Natural killer cell (primary cell): Measurements from ENCODE around the gene KCNA5. TPM values are rescaled to one million over a fixed set of nuclear protein-coding genes. Genes with fewer than 3 reads are reported as not detected.

ENCODE experiments used
- ATAC-seq, 3 donors: fragments of 150-1000 bp in 2 of 3; fragments of 200-7000 bp in 1 of 3; cut with Tn5 transposase; 1 replicate in 1 of 3; 2 replicates in 2 of 3; pipeline ENCODE4 v1.10.0; 2021; ENCODE audit warnings: mild to moderate bottlenecking in 2 of 3, moderate library complexity in 2 of 3
- DNase-seq, 2 donors: peaks; one replicate each; pipeline versions ENCODE4 v3.0.0 to v3.0.0-alpha.2; 2013 to 2021; ENCODE audit warnings: mixed read lengths in 1 of 2
- H3K27ac ChIP-seq: one replicate; pipeline ENCODE4 v1.5.1; 2013; ENCODE audit warnings: mild to moderate bottlenecking, low read length
- H3K27me3 ChIP-seq: one replicate; pipeline ENCODE4 v1.6.1; 2013; ENCODE audit warnings: low read length; ENCODE audit not compliant: control insufficient read depth, insufficient read depth
- H3K36me3 ChIP-seq: one replicate; pipeline ENCODE4 v1.6.1; 2013; ENCODE audit warnings: low read length; ENCODE audit not compliant: control insufficient read depth, insufficient read depth
- H3K4me1 ChIP-seq: one replicate; pipeline ENCODE4 v1.6.1; 2013; ENCODE audit warnings: low read length; ENCODE audit not compliant: control insufficient read depth, insufficient read depth
- H3K4me3 ChIP-seq: one replicate; pipeline ENCODE4 v1.5.1; 2013; ENCODE audit warnings: low read length
- H3K9me3 ChIP-seq: one replicate; pipeline ENCODE4 v1.6.1; 2013; ENCODE audit warnings: low read length; ENCODE audit not compliant: control insufficient read depth, insufficient read depth
- H3K27ac Mint-ChIP-seq, 2 donors: one replicate each; pipeline ENCODE4 v1.8.0; 2022; ENCODE audit warnings: mild to moderate bottlenecking in 2 of 2, mixed read lengths in 2 of 2, moderate library complexity in 1 of 2
- H3K27me3 Mint-ChIP-seq, 2 donors: one replicate each; pipeline ENCODE4 v1.8.0; 2022; ENCODE audit warnings: low read depth in 2 of 2, mixed read lengths in 2 of 2
- H3K36me3 Mint-ChIP-seq: one replicate; pipeline ENCODE4 v1.8.0; 2022; ENCODE audit warnings: mixed read lengths
- H3K4me1 Mint-ChIP-seq, 2 donors: one replicate each; pipeline ENCODE4 v1.8.0; 2022; ENCODE audit warnings: mixed read lengths in 2 of 2
- H3K4me3 Mint-ChIP-seq: one replicate; pipeline ENCODE4 v1.8.0; 2022; ENCODE audit warnings: mild to moderate bottlenecking, moderate library complexity, mixed read lengths
- H3K9me3 Mint-ChIP-seq, 2 donors: one replicate each; pipeline ENCODE4 v1.8.0; 2022; ENCODE audit warnings: mixed read lengths in 2 of 2
- CTCF ChIP-seq: fragments of 200-600 bp; IDR thresholded peaks from one replicate; pipeline ENCODE4 v1.8.0; 2022; ENCODE audit warnings: antibody characterized with exemption
- whole genome bisulfite sequencing: methylation state at CpG from one replicate; pipeline ENCODE4 v1.1.7; 2013; ENCODE audit warnings: missing lambda C conversion rate; ENCODE audit not compliant: insufficient coverage; 5-methylcytosine and 5-hydroxymethylcytosine counted together
- intact Hi-C: fragments of 100-400 bp; cut with micrococcal nuclease; formaldehyde crosslinking; loops from one replicate; pipeline ENCODE4 v1.14.2; 2022
- total RNA-seq, 4 donors: library from RNA; stranded (reverse); fragments of 120-200 nt in 1 of 4; gene quantifications; one replicate each; pipeline versions ENCODE4 v1.2.3 to v1.2.4, GENCODE V29; 2013 to 2022

The KCNA5 gene
- total RNA-seq, 3 donors from 2014 or later (not counting 1 experiment from before 2014, with no cell fraction given): 0.13 TPM; not detected in 2

- Histone ChIP-seq H3K9me3 (no peaks in the 10 kb centered on the region), H3K4me1 (no peaks in the 10 kb centered on the region), H3K4me3 (no peak overlapping the region), H3K27ac (no peak overlapping the region), H3K27me3 (no peaks in the 10 kb centered on the region), H3K36me3 (no peaks in the 10 kb centered on the region)
- no peak for TF ChIP-seq CTCF
- intact Hi-C loops: no loop called here
- ATAC-seq: no peak
- no peaks in the 10 kb centered on the region for H3K9me3 Mint-ChIP-seq
- H3K4me1 Mint-ChIP-seq: no peaks in the 10 kb centered on the region
- H3K4me3 Mint-ChIP-seq: no peak overlapping the region
- peaks cover 10% of the 10 kb centered on the region in 2 donors for H3K27me3 Mint-ChIP-seq
- H3K36me3 Mint-ChIP-seq: no peaks in the 10 kb centered on the region
- 89% methylated on average over 18 of the region's 18 CpGs for WGBS
- DNase-seq: no peak
- H3K27ac Mint-ChIP-seq: no peak overlapping the region
Measured at GRCh38 chr12:5088586-5089264, 45.0 kb downstream of the KCNA5 start.

- H3K27ac Mint-ChIP-seq: no peak overlapping the region
Measured at GRCh38 chr12:5094551-5094950, 50.9 kb downstream of the KCNA5 start.

GRCh38 chr12:5094986-5095385 is 51.3 kb downstream of the KCNA5 start:
- WGBS: 89% methylated on average over 3 of the region's 3 CpGs
- TF ChIP-seq CTCF: no peak
- H3K27ac Mint-ChIP-seq: no peak overlapping the region
- peaks cover 17 to 22% of the 10 kb centered on the region in 2 donors for H3K27me3 Mint-ChIP-seq
- no peak overlapping the region for H3K4me3 Mint-ChIP-seq
- Histone ChIP-seq H3K36me3 (no peaks in the 10 kb centered on the region), H3K9me3 (no peaks in the 10 kb centered on the region), H3K27ac (no peak overlapping the region), H3K4me1 (no peaks in the 10 kb centered on the region), H3K4me3 (no peak overlapping the region), H3K27me3 (no peaks in the 10 kb centered on the region)
- DNase-seq (no peak), ATAC-seq (no peak)
- intact Hi-C loops: no loop called here
- no peaks in the 10 kb centered on the region for H3K36me3 Mint-ChIP-seq
- no peaks in the 10 kb centered on the region for H3K9me3 Mint-ChIP-seq
- no peaks in the 10 kb centered on the region for H3K4me1 Mint-ChIP-seq

More at GRCh38 chr12:5094551-5094950, 50.9 kb downstream of the KCNA5 start:
- H3K27me3 Mint-ChIP-seq: peaks cover 17 to 22% of the 10 kb centered on the region in 2 donors
- no peaks in the 10 kb centered on the region for H3K4me1 Mint-ChIP-seq
- no peaks in the 10 kb centered on the region for H3K36me3 Mint-ChIP-seq
- no peak for TF ChIP-seq CTCF
- 82% methylated on average over 1 of the region's 1 CpG for whole genome bisulfite sequencing
- ATAC-seq (no peak), DNase-seq (no peak)
- H3K4me1 ChIP-seq: no peaks in the 10 kb centered on the region
- intact Hi-C loops: no loop called here
- no peaks in the 10 kb centered on the region for H3K27me3 ChIP-seq
- no peaks in the 10 kb centered on the region for H3K9me3 Mint-ChIP-seq
- no peaks in the 10 kb centered on the region for H3K36me3 ChIP-seq
- no peak overlapping the region for H3K4me3 Mint-ChIP-seq
- no peaks in the 10 kb centered on the region for H3K9me3 ChIP-seq
- no peak overlapping the region for H3K4me3 ChIP-seq
- H3K27ac ChIP-seq: no peak overlapping the region

Other genes starting within 250 kb of the KCNA5 start
- not detected for gene KCNA1, start 134.0 kb upstream of the KCNA5 start, total RNA-seq